Astrocyte (in vitro differentiated cells and primary cell): Measurements from ENCODE around the gene HABP4.

Experiments used
- CTCF ChIP-seq: IDR thresholded peaks from 2 replicates; pipeline ENCODE4 v1.5.1; 2011; ENCODE audit warnings: low read depth, mild to moderate bottlenecking, inconsistent platforms, low read length, moderate library complexity; ENCODE audit not compliant: insufficient read depth
- EZH2 ChIP-seq: IDR thresholded peaks from 2 replicates; pipeline ENCODE4 v1.6.1; 2012; ENCODE audit warnings: mild to moderate bottlenecking, low read length, inconsistent platforms; ENCODE audit not compliant: insufficient read depth

DNA sequence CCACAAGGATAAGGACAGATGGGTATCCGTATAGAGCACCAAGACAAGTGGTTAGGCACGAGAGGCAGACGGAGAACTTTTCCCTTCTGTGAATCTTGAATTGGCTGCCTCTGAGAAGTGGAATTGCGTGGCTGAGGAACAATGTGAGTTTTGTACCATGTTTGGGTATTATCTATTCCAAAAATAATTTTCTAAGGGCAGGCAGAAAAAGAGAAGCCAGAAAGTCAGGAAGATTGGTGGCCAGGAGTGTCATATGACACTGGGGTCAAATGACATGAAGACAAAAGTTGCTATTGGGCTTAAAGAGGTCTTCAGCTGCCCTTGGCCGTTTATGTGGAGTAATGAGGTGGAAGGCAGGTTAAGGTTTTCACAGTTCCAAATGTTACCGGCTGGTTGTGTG, 14.5 kb downstream of the HABP4 start:
- TF ChIP-seq CTCF (no peak), EZH2 (no peak)
